ES-I3 (cell line): ENCODE measurements around the gene RAI14.

Experiments
- H3K36me3 ChIP-seq: 2 replicates; pipeline ENCODE4 v1.6.1; 2013; ENCODE audit warnings: mild to moderate bottlenecking, low read length, control low read depth, moderate library complexity; ENCODE audit not compliant: insufficient read depth
- H3K4me1 ChIP-seq: 2 replicates; pipeline ENCODE4 v1.6.1; 2013; ENCODE audit warnings: mild to moderate bottlenecking, control low read depth, low read length; ENCODE audit not compliant: insufficient read depth
- H3K9ac ChIP-seq: 2 replicates; pipeline ENCODE4 v1.6.1; 2013; ENCODE audit warnings: low read depth, mild to moderate bottlenecking, low read length, moderate library complexity
- H3K9me3 ChIP-seq: 2 replicates; pipeline ENCODE4 v1.6.1; 2013; ENCODE audit warnings: mild to moderate bottlenecking, low read length, moderate library complexity; ENCODE audit not compliant: control insufficient read depth, insufficient read depth

Gene RAI14

GRCh38 chr5:34867660-34868059, 211.5 kb downstream of the RAI14 start:
- H3K9ac ChIP-seq = no peak overlapping the region
- H3K9me3 ChIP-seq = 0 out of 2 replicates have a peak, but pooled peaks cover 3% of the 10 kb centered on the region
- H3K4me1 ChIP-seq = peaks cover 23% of the 10 kb centered on the region
- no peaks in the 10 kb centered on the region for H3K36me3 ChIP-seq

GRCh38 chr5:34868791-34869190, 212.7 kb downstream of the RAI14 start:
- H3K9ac ChIP-seq = no peak overlapping the region
- peaks cover 13% of the 10 kb centered on the region for H3K4me1 ChIP-seq
- no peaks in the 10 kb centered on the region for H3K36me3 ChIP-seq
- H3K9me3 ChIP-seq = 0 out of 2 replicates have a peak, but pooled peaks cover 3% of the 10 kb centered on the region

- Histone ChIP-seq H3K9ac (no peak overlapping the region), H3K36me3 (no peaks in the 10 kb centered on the region), H3K9me3 (0 out of 2 replicates have a peak, but pooled peaks cover 3% of the 10 kb centered on the region), H3K4me1 (peaks cover 12% of the 10 kb centered on the region)
Measured at GRCh38 chr5:34869256-34869655, 213.1 kb downstream of the RAI14 start.

- H3K9me3 ChIP-seq = 0 out of 2 replicates have a peak, but pooled peaks cover 3% of the 10 kb centered on the region
- no peak overlapping the region for H3K9ac ChIP-seq
- no peaks in the 10 kb centered on the region for H3K36me3 ChIP-seq
- H3K4me1 ChIP-seq = peaks cover 12% of the 10 kb centered on the region
Measured at GRCh38 chr5:34870382-34870781, 214.3 kb downstream of the RAI14 start.

GRCh38 chr5:34876275-34876674, 220.1 kb downstream of the RAI14 start:
- Histone ChIP-seq H3K9ac (no peak overlapping the region), H3K4me1 (no peaks in the 10 kb centered on the region), H3K9me3 (no peaks in the 10 kb centered on the region; the same call in 1 of the 2 replicates), H3K36me3 (no peaks in the 10 kb centered on the region)

GRCh38 chr5:34881246-34881645, 225.1 kb downstream of the RAI14 start:
- Histone ChIP-seq H3K9me3 (no peaks in the 10 kb centered on the region; the same call in 1 of the 2 replicates), H3K36me3 (no peaks in the 10 kb centered on the region), H3K9ac (no peak overlapping the region), H3K4me1 (no peaks in the 10 kb centered on the region)
